GDM1 (cell line): ENCODE measurements around the gene CA4.

Experiments used
- DNase-seq: peaks from one replicate; lab custom pipeline; 2025; lab: John Stamatoyannopoulos, UW

CA4 gene

DNA sequence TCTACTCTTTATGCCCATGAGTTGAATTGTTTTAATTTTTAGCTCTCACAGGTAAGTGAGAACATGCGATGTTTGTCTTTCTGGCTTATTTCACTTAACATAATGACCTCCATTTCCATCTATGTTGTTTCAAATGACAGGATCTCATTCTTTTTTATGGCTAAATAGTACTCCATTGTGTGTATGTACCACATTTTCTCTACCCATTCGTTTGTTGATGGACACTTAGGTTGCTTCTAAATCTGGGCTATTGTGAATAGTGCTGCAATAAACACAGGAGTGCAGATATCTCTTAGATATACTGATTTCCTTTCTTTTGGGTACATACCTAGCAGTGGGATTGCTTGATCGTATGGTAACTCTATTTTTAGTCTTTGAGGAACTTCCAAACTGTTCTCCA lies 19.3 kb upstream of the CA4 start:
- no peak for DNase-seq

DNA sequence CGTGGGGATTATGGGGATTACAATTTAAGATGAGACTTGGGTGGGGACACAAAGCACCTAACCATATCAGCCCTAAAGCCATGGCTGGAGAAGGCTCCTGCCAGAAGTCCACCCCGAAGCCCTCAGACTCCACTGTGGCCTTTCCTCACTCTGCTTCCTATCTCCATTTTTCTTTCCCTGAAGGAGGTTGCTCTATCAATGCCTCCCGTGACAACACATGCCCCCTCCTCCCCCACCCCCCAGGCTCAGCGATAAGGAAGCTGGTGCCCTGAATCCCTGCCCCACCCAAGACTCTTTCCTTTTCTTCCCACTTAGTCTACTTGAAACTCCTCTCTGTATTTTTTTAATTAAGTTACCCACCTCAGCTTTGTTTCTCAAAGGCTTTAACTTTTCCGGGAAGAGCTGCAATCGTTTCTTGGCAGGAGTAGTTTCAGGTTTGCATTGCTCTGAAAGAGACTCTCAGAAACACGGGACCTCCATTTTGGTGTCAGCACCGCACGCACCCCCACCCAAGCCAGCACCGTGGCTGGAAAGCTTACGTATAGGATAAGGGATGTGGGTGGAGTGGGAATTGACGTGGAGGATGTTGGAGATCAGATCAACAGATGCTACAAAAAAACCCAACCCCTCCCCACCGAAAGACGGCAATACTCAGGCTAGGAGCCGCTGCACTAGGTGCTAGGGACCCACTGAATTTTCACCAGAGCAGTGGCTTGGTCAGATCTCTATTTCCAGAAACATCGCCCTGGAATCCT lies 15.2 kb upstream of the CA4 start:
- no peak for DNase-seq

DNA sequence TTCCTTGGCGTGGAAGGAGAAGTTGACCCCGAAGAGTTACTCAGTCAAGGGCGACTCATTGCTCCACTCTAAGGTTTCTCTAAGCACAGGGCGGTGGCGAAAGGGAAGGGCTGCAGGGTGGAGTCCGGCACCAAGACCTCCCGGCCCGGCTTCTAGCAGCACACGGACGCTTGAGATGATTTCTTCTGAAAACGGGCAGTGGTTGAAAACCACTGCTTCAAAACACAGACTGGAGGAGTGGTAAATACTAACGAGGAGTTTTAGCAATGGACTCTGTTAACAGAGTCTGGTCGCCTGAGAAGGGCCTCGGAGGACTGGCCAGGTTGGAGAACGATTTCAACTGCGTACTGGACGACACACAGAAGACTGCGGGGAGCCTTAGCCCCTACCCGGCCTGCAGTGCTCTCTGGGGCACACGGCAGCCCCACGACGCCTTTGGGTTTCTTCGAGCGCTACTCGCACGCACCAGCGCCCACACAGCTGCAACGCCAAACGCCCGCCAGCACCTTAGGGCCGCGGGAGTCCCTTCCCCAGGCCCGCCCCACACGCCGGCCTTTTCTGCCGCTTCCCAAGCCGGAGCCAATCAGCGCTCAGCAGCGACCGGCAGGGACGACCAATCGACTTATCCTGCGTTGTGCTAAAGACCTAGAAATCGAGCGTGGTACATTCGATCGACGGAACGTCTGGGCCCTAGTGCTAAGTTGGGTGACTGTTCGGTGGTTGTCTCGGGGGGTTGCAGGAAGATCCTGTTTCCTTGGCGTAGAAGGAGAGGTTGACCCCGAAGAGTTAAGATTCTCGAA lies 14.4 kb upstream of the CA4 start:
- DNase-seq = peak; percentile 83

DNA sequence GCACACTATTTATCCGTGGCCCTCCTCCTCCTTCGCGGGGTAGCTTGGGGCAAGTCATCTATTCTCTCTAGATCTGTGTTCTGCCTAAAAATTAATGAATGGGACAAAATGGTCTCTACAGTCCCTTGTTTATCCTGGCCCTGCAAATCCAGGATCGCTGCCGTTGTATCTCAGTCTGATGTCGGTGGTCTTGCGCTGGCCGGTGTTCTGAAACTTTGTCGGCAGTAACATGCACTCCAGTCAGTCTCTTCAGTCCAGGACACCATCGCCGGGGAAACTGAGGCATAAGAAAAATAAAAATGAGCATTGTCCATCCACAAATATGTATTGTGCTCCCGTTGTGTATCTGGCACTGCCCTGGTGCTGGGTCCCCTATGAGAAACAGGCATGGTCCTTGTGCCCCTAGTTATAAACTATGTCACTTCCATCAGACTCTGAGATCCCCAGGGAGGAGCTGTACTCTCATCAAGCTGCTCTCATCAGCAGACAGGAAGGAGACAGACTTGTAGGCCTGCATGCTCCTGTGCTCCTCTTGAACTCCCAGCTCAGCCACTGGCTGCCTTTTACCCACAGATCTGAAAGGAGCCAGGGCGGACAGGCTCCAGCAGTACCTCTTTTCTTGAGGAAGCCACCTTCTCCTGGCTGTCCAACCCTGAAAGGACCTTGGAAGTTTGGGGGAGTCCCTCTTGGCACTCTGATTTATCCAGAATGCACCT lies 13.7 kb upstream of the CA4 start:
- no peak for DNase-seq

DNA sequence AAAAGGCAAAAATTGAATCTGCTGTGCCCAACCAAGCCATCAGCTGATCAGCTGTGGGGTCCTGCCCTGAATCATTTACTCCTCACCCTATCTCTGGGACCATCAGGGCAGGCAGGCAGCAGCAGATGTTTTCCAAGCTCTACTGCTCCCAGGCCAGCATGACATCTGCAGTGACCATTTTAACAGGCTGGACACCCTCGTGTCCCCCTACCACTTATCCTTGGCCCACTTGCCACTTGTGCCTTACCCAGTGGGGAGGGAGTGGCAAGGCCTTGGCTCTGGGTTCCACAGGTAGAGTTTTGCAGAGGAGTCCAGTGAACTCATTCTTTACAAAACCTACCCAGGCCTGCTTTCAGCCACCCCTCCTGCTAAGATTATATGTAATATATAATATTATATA lies 12.0 kb upstream of the CA4 start:
- DNase-seq = no peak

DNA sequence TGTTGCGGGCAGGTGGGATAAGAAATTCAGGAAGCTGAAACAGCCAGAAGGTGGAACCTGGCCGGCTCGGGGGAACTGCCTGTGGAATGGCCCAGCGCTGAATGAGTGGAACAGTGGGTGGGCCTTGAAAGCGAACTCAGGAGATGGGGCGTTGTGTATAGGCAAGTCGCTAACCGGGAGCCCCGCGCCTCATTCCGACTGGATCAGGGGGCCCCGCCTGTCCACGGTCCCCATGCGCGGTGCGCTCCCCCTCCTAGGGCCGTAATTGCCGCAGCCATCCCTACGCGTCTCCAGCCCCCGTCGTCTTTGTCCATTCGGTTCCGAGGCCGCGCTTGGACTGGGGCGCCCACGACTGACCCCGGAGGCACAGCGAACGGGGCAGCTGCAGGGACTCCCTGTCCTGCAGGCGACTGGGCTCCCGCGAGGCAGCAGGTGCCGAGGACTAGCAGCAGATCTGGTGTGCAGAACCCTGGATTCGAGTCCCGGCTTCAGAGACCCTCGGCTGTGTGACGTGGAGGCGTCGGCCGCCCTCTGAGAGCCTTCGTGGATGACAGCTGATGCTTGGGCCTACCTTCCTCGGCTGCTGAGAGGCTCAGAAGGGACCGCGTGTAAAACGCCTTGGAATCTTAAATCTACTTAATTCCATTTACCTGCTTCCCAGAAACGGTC lies 10.9 kb upstream of the CA4 start:
- DNase-seq = no peak

DNA sequence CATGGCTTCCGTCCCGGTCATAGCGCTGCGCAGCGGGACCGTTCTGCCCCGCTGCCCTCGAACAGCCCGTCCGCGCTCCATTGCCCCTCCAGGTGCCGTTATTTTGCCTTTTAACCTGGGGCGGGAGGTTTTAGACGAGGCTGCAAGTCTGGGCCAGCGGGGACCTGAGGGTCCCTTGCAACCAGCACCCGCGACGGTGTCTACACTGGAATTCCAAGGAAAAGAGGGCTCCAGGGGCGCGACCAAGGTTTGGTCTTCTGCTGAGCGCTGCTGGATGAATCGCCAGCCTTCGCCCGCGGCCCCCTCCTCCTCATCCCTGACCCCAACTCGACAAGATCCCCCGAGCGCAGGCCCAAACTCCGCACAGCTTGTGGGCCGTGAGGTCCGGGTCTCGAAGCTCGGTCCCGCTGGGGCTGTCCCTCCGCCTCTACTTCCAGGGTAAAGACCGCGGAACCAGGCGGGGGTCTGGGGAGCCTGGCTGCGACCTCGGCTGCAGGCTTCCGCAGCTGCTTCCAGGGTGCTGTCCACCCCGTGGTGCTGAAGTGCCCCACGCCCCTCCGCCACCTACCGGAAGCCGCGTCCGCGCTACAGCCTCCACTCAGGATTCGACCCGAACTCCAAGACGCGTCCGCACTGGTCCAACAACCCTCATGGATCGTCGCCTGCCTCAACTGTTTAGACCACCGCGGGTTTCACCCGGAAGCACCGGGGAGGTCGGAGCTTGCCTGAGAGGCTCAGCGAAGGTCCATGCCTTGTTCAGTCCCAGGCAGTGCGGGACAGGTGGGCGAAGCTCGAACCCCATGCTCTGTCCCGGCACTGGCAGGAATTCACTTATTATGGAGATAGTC lies 10.1 kb upstream of the CA4 start:
- DNase-seq = no peak

DNA sequence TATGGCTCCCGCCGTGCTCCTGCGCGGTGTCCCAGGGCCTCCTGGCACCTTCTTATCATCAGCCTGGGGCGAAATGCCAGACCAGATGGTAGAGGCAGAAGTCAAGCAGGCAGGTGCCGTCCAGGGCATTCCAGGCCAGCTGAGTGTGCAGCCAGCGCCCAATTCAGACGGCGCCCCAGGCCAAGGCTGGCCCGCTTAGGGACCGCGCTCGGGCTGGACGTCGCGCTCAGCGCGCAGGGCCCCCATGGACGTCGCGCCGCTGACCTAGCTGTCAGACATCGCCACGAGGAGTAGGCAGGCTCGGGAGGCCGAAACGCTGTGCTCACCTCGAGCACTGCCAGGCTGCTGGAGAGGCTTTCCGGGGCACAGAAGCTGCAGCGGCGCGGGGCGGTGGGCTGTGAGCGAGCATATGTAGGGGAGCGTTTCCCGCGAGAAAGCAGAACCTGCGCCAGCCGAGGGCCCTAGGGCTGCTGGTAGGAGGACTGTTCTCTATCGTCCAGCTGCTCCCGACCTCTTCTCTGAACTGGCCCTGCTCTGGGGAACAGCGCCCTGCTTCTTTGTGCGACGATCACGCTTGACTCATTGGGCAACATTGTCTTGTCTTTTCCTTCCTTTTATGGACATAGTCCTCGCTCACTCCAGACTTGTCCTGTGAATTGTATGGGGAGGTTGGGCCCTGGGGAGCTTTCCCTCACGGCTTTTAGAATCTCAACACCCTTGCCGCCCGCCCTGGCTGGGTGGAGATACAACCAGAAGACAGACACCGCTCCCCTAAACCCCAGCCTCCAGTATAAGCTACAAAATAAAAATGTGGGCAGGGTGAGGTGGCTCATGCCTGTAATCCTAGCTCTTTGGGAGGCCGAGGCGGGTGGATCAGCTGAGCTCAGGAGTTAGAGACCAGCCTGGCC lies 8.4 kb upstream of the CA4 start:
- no peak for DNase-seq

DNA sequence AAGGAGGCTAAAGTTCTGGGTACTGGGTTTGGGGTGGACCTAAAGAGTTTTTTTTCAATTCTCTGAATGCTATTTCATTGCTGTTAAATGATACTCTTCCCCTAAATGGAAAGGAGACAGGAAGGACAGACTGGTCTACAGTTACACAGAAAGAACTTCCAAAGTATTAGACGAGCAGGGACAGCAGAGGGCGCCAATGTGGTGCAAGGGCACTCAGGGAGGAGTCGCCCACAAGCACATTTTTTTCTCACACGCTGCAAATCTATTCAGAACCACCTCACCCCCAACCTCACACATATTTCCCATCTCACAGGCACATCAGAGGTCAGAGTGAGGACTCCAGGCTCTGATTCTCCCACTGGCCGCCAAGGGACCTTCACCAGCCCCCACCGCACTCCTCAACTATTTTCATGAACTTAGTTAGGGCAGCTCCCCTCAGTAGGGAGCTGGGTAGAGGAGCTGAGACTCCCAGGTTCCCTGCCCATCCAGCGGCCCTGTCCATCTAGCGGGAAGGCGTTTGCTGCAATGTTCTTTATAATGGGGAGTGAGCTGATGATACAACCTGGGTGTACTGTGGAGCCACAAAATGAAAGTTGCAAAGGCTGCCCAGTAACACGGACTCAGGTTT lies 6.8 kb upstream of the CA4 start:
- DNase-seq = peak; percentile 72

DNA sequence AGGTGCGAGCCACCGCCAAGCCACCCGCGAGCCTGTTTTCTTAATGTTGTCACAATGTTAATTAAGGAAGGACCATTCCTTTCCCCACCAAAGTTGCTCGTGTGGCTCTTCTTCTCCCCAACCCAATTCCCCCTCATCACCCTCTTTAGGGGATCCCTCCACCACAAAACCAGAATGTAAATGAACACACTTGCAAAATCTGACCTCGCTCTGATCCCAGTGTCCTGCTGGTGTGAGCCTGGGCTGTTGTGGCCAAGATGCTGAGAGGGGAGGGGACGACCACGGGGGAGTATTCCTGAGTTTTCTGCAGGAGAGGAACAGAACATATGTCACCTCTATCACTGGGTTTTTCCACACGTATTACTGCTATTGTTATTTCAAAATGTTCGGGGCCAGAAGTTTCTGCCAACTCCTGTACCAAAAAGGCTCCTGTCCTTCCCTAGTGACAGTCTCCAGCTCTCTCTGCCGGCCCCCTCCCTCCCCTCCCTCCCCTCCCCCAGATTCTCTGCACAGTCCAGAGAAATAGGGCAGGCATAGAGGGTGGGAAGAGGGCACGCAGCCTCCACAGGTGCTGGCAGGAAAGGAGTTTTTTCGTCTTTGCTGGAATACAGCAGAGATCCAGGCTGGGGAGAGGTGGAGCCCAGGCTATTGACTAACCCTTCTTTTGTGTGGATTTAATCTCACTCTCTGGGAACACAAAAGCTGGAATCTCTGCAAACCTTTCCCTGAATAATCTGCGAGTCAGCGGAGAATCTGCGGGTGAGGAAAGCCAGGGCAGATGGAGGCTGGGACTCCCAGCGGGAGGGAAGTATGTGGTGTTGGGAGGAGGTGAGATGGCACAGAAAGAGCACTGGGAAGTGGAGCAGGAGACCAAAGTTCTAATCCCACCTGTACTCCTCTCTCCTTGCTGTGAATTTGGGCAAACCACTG lies 4.5 kb upstream of the CA4 start:
- no peak for DNase-seq

DNA sequence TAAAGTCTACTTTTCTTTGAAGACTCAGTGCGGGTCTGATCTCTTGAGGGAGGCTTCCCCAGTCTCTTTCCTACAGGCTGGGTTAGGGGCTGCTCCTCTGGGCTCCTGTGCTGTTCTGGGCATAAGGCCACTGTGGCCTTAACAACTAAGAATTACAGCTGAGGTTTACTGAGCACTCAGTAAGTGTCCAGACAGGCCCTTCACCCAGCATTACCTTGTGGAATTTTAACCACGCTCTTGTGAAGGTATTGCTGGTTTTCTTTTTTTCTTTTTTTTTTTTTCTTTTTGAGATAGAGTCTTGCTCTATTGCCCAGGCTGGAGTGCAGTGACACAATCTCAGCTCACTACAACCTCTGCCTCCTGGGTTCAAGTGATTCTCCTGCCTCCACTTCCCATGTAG lies 3.6 kb upstream of the CA4 start:
- DNase-seq = no peak

DNA sequence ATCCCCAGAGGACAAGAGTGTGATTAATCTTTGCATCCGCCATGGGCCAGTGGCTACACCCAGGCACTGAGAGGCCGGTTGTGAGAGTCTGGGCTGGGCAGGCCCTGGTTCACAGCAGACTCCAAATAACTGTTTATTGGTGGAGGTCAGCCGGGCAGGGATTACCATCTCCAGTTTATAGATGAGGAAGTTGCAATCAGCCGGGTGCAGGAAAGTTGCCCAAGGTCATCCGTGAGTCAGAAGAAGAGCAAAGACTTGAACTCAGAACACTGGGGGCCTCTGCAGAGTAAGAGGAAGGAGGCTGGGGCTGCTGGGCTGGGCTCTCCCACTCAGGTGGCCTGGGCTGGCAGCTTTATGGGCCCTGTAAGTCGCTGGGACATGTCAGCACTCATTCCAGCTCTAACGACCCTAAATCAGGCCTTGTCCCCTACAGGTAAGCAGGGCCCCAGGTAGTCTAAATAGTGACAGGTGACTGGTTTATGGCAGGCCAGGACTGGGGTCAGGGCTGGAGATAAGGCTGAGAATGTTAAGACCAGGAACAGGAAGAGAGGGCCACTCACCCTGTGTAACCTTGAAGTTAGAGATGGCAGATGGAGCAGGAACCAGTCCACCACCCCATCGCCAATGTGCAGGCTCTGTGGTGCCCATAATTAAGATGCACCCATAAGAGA lies 2.1 kb upstream of the CA4 start:
- no peak for DNase-seq

DNA sequence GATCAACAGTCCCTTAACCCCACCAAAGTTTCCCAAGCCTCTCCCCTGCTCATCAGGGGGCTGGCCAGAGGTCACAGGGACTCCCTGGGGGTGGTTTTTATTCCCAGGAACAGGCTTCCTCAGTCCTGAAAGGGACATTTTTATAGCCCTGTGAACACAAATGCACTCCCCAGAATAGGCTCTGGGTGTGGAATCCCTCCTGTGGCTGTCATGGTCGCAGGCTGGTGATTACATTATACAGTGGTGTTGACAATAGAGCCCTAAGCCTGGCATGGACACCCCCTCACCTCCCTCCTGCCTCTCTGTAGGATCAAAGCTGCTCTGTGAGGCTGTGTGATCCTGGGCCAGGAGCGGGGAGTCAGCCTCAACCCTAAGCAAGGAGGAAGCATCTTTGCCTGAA lies 1.4 kb upstream of the CA4 start:
- no peak for DNase-seq

DNA sequence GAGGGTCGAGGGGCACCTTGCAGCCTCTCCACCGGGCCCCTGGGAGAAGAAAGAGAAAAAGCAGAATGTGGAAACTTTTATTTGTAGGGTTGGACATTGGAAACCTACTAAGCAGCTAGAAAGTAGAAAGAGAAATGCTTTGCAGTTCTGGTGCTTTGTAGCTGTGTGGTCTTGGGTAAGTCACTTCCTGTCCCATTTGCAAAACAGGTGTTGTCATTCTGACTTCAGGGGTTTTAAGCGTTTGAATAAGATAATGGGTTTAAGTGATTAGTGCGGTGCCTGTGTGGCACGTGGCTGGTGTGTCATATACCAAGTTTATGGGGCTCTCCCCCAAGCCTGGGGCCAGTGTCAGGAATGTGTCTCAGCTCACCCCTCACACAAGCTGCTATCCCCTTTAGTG lies 1.6 kb downstream of the CA4 start:
- no peak for DNase-seq

DNA sequence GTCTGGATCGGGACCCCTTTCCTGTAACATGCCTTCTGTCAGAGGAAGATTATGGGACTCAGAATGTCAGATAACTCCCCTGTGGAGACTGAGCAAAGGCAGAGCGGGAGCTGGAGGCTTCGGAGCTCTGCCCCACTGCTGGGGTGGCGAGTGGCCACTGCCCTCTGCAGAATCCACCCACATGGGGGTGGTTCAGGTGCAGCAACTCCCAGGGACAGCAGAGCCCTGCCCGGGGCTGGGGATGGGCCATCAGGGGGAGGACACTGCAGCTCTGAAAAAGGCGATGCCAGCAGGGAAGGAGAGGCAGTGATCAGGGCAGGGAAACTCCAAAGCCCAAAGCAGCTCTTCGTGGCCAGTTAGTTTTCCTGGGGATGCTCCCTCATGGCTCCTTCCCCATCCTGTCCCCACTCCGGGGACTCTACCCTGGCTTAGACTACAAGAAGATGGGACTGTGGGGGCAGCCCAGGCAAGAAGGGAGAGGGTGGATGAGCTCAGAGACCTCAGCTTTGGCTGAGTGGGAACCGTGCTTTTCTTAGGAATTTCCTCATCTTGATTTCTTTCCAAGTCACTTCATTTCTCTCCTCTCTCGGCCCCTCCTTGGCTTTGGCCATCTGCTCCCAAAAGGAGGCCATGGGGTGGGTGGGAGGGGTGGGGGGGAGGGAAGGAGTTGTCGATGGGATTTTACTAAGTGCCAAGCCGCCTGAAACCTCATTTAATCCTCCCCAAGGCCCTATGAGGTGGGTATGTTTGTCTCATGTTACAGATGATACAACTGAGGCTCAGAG lies 4.0 kb downstream of the CA4 start:
- DNase-seq = no peak

DNA sequence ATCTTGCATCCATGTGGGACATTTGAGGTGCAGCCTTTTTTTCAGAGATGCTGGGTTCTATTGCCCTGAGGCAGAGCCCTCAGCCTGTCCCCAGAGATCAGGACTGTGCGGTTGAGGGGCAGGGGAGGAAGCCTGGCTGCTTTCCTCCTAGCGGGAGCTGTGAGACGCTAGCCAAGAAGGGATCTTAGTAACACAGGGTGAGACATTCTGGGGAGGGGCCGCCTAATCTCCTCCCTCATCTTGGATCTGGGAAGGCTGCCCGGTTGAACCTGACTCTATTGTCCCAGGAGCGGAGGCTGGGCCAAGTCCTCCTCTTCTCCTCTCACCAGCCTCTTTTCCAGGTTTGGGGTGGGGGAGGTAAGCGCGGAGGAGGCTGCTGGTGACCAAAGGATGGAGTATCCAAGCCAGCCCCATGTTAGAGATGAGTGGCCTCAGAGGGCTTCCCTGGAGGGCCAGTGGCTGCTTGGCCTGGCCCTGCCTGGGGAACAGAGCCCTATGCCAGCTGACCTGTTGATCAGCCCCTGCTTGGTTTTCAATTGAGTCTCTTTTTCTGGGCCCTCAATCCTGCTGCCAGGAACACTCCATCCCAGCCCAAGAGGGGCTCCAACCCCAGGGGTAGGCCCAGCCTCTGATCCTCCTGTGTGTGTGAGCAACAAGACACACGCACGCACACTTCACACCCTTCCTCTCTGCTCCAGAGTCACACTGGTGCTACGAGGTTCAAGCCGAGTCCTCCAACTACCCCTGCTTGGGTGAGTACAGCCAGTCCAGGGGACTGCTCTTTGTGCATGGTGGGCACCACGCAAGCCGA lies 5.0 kb downstream of the CA4 start:
- no peak for DNase-seq

DNA sequence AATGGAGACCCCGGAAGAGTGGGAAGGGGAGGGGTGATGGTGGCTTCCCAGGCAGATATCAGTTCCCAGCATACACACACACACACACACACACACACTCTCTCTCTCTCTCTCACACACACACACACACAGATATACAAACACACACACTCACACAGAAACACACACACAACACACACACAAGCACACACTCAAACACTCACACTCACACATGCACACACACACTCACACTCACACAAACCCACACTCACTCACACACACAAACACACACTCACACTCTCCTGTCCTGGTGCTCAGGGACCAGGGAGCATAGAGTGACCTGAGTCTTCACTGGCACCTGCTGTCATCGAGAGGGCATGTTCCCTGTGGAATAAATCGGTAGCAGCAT lies 5.6 kb downstream of the CA4 start:
- DNase-seq = no peak
